NCI-H2196 treated with DMSO at 0.1 percent for 48 hours (cell line): ENCODE results near the gene MBLAC1.

ENCODE experiments used
- DNase-seq: peaks from one replicate; lab custom pipeline; 2025; ENCODE audit not compliant: unreplicated experiment; lab: John Stamatoyannopoulos, UW

Gene MBLAC1

GRCh38 chr7:100152937-100153666 is 26.3 kb downstream of the MBLAC1 start:
- no peak for DNase-seq

GRCh38 chr7:100153708-100154535 is 27.2 kb downstream of the MBLAC1 start:
- DNase-seq, result no peak

GRCh38 chr7:100154651-100155491 is 28.1 kb downstream of the MBLAC1 start:
- no peak for DNase-seq

- no peak for DNase-seq
These were observed 29.0 kb downstream of the MBLAC1 start for GRCh38 chr7:100155553-100156317.

GRCh38 chr7:100156331-100157068 is 29.7 kb downstream of the MBLAC1 start:
- no peak for DNase-seq

GRCh38 chr7:100157069-100157333 is 30.2 kb downstream of the MBLAC1 start:
- no peak for DNase-seq

GRCh38 chr7:100157334-100158228 is 30.8 kb downstream of the MBLAC1 start:
- peak; percentile 39 for DNase-seq

- DNase-seq, result peak; percentile 74
These were observed 31.7 kb downstream of the MBLAC1 start, which contains the start of gene TRAPPC14 for GRCh38 chr7:100158229-100159098. TRAPPC14 (minus strand) TSS chr7:100158723; CDS start chr7:100158499, 224 bp downstream.

- DNase-seq, result no peak
These were observed 32.4 kb downstream of the MBLAC1 start for GRCh38 chr7:100159099-100159623.

- DNase-seq, result no peak
These were observed 33.3 kb downstream of the MBLAC1 start for GRCh38 chr7:100160067-100160466.

GRCh38 chr7:100163006-100163531 is 36.3 kb downstream of the MBLAC1 start:
- no peak for DNase-seq

- no peak for DNase-seq
These were observed 37.1 kb downstream of the MBLAC1 start for GRCh38 chr7:100163871-100164270.

- no peak for DNase-seq
These were observed 39.7 kb downstream of the MBLAC1 start for GRCh38 chr7:100166317-100166940.

- DNase-seq, result no peak
These were observed 40.5 kb downstream of the MBLAC1 start for GRCh38 chr7:100166970-100167911.

- DNase-seq, result no peak
These were observed 41.2 kb downstream of the MBLAC1 start for GRCh38 chr7:100167912-100168323.
